ENCODE measurements around the gene DOHH.

DNA sequence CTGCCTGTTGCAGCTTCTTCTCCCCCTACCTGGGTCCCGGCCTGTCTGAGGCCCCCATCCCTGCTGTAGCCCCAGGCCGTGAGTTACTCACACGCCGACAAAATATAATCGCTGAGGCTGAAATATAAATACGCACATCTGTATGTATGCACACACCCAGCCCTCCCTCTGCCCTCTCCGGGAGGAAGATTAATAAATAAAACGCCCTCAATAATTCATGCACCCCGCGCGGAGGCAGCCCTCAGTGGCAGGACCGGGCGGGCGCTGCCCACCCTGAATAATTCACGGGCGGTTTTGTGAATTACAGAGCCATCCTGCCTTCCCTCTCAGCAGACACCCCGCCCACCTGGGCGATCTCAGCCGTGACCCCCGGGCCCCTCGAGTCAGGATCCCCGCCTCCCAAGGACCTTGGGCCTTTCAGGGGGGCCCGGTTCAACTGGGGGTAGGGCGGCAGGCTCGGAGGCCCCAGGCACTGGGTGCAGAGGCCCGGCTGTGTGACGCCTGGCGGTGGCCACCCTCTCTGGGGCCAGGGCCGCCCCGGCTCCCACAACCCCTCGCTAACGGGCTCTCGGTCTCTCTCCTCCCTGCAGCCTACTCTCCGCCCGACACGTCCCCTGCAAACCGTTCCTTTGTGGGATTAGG lies 44.4 kb downstream of the DOHH start:
- TF ChIP-seq GATA2 (IDR thresholded peaks at IDR 0.05; ENCODE audit: low read depth, low read length) (no peak), GATA3 (IDR thresholded peaks at IDR 0.05; ENCODE audit: low read depth, low read length) (no peak)

Data from SH-SY5Y (cell line).